A549 treated with CpdA at 1 μM for 4 hours (cell line): ENCODE results near the gene RGPD3. TPM values are rescaled to one million over a fixed set of nuclear protein-coding genes. Genes with fewer than 3 reads are reported as not detected.

Experiments
- total RNA-seq: library from RNA; stranded (reverse); fragments of 200-300 nt; extraction: Qiagen RNA extraction; gene quantifications from 5 replicates; pipeline ENCODE4 v1.2.3, GENCODE V29; 2022; ENCODE audit warnings: low read depth

Gene RGPD3
- 0.15 to 0.22 TPM (median 0.19 TPM) in 5 replicates for total RNA-seq

GRCh38 chr2:106468107-106468506 lies at the start of gene RGPD3:
Gene RGPD3, minus strand, starts transcription at chr2:106468413. Its CDS starts 125 bp downstream, at chr2:106468288.

GRCh38 chr2:106486551-106487385 lies 18.6 kb upstream of the RGPD3 start, which contains the start of gene CD8B2:
Gene CD8B2, plus strand, starts transcription at chr2:106487364. Its CDS starts 63 bp downstream, at chr2:106487427.

Other genes with a start within 250 kb of the RGPD3 start
- gene CD8B2, start 19.0 kb upstream of the RGPD3 start, total RNA-seq, result not detected in 5 replicates